GM15510 (cell line): ENCODE measurements around the gene EIF3B.
A peak's percentile ranks its signal among the peaks of the same experiment; 100 is the strongest.

Source experiments
- POLR2A ChIP-seq: IDR thresholded peaks from 3 replicates; pipeline ENCODE4 v1.6.1; 2011; ENCODE audit warnings: borderline replicate concordance; ENCODE audit not compliant: insufficient read length; ENCODE audit errors: extremely low read depth

The EIF3B gene

GRCh38 chr7:2405601-2406345 is 51.1 kb downstream of the EIF3B start:
- TF ChIP-seq POLR2A, result peak; percentile 48

GRCh38 chr7:2409745-2410414 is 55.3 kb downstream of the EIF3B start:
- no peak for TF ChIP-seq POLR2A

- TF ChIP-seq POLR2A, result no peak
Observed at GRCh38 chr7:2411049-2411448, 56.4 kb downstream of the EIF3B start.

GRCh38 chr7:2411815-2412586 is 57.4 kb downstream of the EIF3B start:
- TF ChIP-seq POLR2A, result no peak

- no peak for TF ChIP-seq POLR2A
Observed at GRCh38 chr7:2412587-2413201, 58.1 kb downstream of the EIF3B start.

GRCh38 chr7:2416063-2416462 is 61.4 kb downstream of the EIF3B start:
- TF ChIP-seq POLR2A, result no peak

GRCh38 chr7:2416650-2417049 is 62.0 kb downstream of the EIF3B start:
- TF ChIP-seq POLR2A, result no peak

- TF ChIP-seq POLR2A, result no peak
Observed at GRCh38 chr7:2417981-2418481, 63.4 kb downstream of the EIF3B start.

- TF ChIP-seq POLR2A, result no peak
Observed at GRCh38 chr7:2420216-2420933, 65.7 kb downstream of the EIF3B start.

GRCh38 chr7:2421943-2422310 is 67.3 kb downstream of the EIF3B start:
- no peak for TF ChIP-seq POLR2A

- TF ChIP-seq POLR2A, result no peak
Observed at GRCh38 chr7:2425749-2426148, 71.1 kb downstream of the EIF3B start.
